Heart left ventricle (tissue), 16 donors: ENCODE data around the gene SBK1. TPM values are rescaled to one million over a fixed set of nuclear protein-coding genes. Genes with fewer than 3 reads are reported as not detected.
A peak's percentile ranks its signal among the peaks of the same experiment; 100 is the strongest.

Experiments
- ATAC-seq, 4 donors: fragments of 200-7000 bp; cut with Tn5 transposase; one replicate each; pipeline ENCODE4 v1.9.1; 2020 to 2022; ENCODE audit warnings: moderate library complexity in 4 of 4, mild to moderate bottlenecking in 3 of 4, moderate number of reproducible peaks in 1 of 4
- DNase-seq, 5 donors: peaks; one replicate each; pipeline ENCODE4 v3.0.0-alpha.2; 2020
- H3K27ac ChIP-seq, 12 donors: fragments of 200-600 bp; sonication (generic) in 4 of 12; one replicate each; pipeline versions ENCODE4 v1.5.0 to v1.8.0; 2016 to 2022; ENCODE audit warnings: mild to moderate bottlenecking in 2 of 12
- H3K27me3 ChIP-seq, 9 donors: fragments of 200-600 bp; sonication (generic) in 2 of 9; one replicate each; pipeline versions ENCODE4 v1.5.1 to v1.8.0; 2016 to 2022; ENCODE audit warnings: mild to moderate bottlenecking in 3 of 9
- H3K36me3 ChIP-seq, 9 donors: fragments of 200-600 bp; sonication (generic) in 2 of 9; one replicate each; pipeline versions ENCODE4 v1.5.0 to v1.8.0; 2018 to 2022; ENCODE audit warnings: mild to moderate bottlenecking in 2 of 9
- H3K4me1 ChIP-seq, 12 donors: fragments of 200-600 bp; sonication (generic) in 4 of 12; one replicate each; pipeline versions ENCODE4 v1.5.0 to v1.8.0; 2016 to 2022; ENCODE audit warnings: mild to moderate bottlenecking in 3 of 12
- H3K4me3 ChIP-seq, 12 donors: fragments of 200-600 bp; sonication (generic) in 4 of 12; one replicate each; pipeline versions ENCODE4 v1.5.0 to v1.8.0; 2017 to 2022; ENCODE audit warnings: mild to moderate bottlenecking in 9 of 12, moderate library complexity in 4 of 12
- H3K9me3 ChIP-seq, 12 donors: fragments of 200-600 bp; sonication (generic) in 4 of 12; one replicate each; pipeline versions ENCODE4 v1.5.0 to v1.8.0; 2016 to 2022; ENCODE audit warnings: mild to moderate bottlenecking in 1 of 12
- CTCF ChIP-seq, 12 donors: fragments of 200-600 bp; sonication (generic) in 4 of 12; IDR thresholded peaks; one replicate each; pipeline versions ENCODE4 v1.5.0 to v1.8.0; 2018 to 2022; ENCODE audit warnings: antibody characterized with exemption in 12 of 12, mild to moderate bottlenecking in 5 of 12
- POLR2A ChIP-seq, 2 donors: fragments of 450-650 bp; IDR thresholded peaks; one replicate each; pipeline ENCODE4 v1.6.1; 2017; ENCODE audit warnings: antibody characterized with exemption in 2 of 2, mild to moderate bottlenecking in 2 of 2, moderate library complexity in 2 of 2
- WGBS, 4 donors: extraction: QIAGEN DNeasy Blood & Tissue Kit in 2 of 4; methylation state at CpG; one replicate each; pipeline versions ENCODE4 v1.1.5 to v1.1.7; 2013 to 2018; 5-methylcytosine and 5-hydroxymethylcytosine counted together
- intact Hi-C, 10 donors: fragments of 100-400 bp; cut with DNase I; formaldehyde crosslinking; loops; one replicate each; pipeline versions ENCODE4 v1.11.1 to v1.14.2; 2022
- polyA plus RNA-seq, 2 donors: library from polyadenylated mRNA; stranded (reverse); fragments of 200-250 nt; gene quantifications; one replicate each; pipeline ENCODE4 v1.2.3, GENCODE V29; 2013
- total RNA-seq, 9 donors: library from RNA; depleted of rRNA in 2 of 9; stranded (reverse); fragments of >200 nt in 2 of 9; fragmentation: NEBNext Ultra II Directional in 3 of 9; extraction: Animal tissue kit (Norgen Biotek cat#: 25700) in 3 of 9; gene quantifications; one replicate each; pipeline versions ENCODE4 v1.1.0 to v1.2.4, GENCODE V29; 2016 to 2023
- donor health status: ischemic (EF 13 %, LVEDD 7.1; RV severe dilation, severe dysfunction).
- donor health status: healthy with polysubstance abuse.
- donor health status: DM: no; HTN: yes; CAD: no.
- donor health status: DM: no; HTN: no; CAD: no.
- donor health status: ischemic (EF 25% LVEDD 6.9; RV normal size, moderate dysfunction).
- donor health status: ischemic (EF 25% LVEDD 5.7; RV mildly dilated, moderate dysfunction).
- donor health status: healthy.
- donor health status: DM: yes; HTN: yes; CAD: no.
- donor health status: ischemic (EF 35%, LVEDD 5.7; RV mildly dilated, moderate dysfunction).
- donor health status: nonischemic (EF 11% LVEDD 7.7; RV severe dilation, severe dysfunction).
- donor health status: DM: yes; HTN: yes; CAD: no.
- donor health status: PGD.
- donor health status: ischemic (EF 29% LVEDD 5.4; RV normal size, mild dysfunction).
- donor health status: nonischemic (EF 23%, LVEDD 6.1; RV moderate dilation, normal function).

The SBK1 gene
- total and polyA plus RNA-seq, 11 donors: 0.69 to 6.1 (median 2.4) TPM

DNA sequence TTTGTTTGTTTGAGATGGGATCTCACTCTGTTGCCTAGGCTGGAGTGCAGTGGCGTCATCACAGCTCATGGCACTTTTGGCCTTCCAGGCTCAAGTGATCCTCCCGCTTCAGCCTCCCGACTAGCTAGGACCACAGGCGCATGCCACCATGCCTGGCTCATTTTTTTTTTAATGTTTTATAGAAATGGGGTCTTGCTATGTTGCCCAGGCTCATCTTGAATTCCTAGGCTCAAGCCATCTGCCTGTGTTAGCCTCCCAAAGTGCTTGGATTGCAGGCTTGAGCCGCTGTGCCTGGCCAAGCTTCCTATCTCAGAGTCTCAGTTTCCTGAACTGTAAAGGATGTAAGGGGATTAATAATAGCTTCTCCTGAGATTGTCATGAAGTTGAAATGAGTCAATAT lies 8.0 kb downstream of the SBK1 start:
- WGBS, 4 donors: 90 to 93% (median 92%) methylated on average over 5 of the region's 5 CpGs
- Histone ChIP-seq H3K27ac (no peak overlapping the region), H3K4me1 (peaks cover 0 to 10% (median 1%) of the 10 kb centered on the region in 12 donors), H3K4me3 (no peak overlapping the region), H3K36me3 (no peaks in the 10 kb centered on the region), H3K9me3 (no peaks in the 10 kb centered on the region), H3K27me3 (no peaks in the 10 kb centered on the region)
- ATAC-seq: no peak
- intact Hi-C loops: no loop called here
- TF ChIP-seq CTCF (IDR thresholded peaks at IDR 0.05): no peak
- TF ChIP-seq POLR2A (IDR thresholded peaks at IDR 0.05): no peak
- no peak for DNase-seq

- H3K27ac ChIP-seq: no peak overlapping the region
- intact Hi-C loops: no loop called here
- DNase-seq: peak in 2 of 5 donors; percentile 43 to 48
- TF ChIP-seq CTCF (IDR thresholded peaks at IDR 0.05) (no peak), POLR2A (IDR thresholded peaks at IDR 0.05) (no peak)
- ATAC-seq: peak; percentile 82 to 91 (median 87)
- no peak overlapping the region for H3K4me3 ChIP-seq
- H3K27me3 ChIP-seq: no peaks in the 10 kb centered on the region
- WGBS, 4 donors: 46 to 66% (median 55%) methylated on average over 6 of the region's 6 CpGs
- H3K9me3 ChIP-seq: no peaks in the 10 kb centered on the region
- no peaks in the 10 kb centered on the region for H3K36me3 ChIP-seq
- peaks cover 0 to 10% (median 1%) of the 10 kb centered on the region in 12 donors for H3K4me1 ChIP-seq
Measured at GRCh38 chr16:28301154-28301553, 8.8 kb downstream of the SBK1 start.

DNA sequence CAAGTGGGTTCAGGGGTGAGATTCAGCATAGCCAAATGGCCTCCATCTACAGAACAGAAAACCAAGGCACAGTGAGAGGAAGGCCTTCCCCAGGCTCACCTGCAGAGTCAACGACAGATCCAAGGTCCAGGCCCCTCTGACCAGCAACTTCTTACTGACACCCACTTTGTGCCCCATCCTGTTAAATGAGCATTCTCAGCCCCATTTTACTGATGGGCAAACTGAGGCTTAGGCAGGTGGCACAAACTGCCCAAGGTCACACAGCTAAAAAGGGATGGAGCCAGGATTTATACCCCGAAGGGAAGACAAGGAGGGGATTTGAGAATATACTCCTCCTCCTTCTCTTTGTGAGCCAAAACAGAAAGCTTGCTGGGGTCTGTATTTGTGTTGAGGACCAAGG lies 9.3 kb downstream of the SBK1 start:
- intact Hi-C loops: no loop called here
- ATAC-seq (no peak), DNase-seq (no peak)
- Histone ChIP-seq H3K27ac (no peak overlapping the region), H3K4me1 (peaks cover 0 to 10% (median 1%) of the 10 kb centered on the region in 12 donors), H3K27me3 (no peaks in the 10 kb centered on the region), H3K9me3 (no peaks in the 10 kb centered on the region), H3K4me3 (no peak overlapping the region), H3K36me3 (no peaks in the 10 kb centered on the region)
- WGBS, 4 donors: 83 to 91% (median 89%) methylated on average over 2 of the region's 2 CpGs
- TF ChIP-seq POLR2A (IDR thresholded peaks at IDR 0.05) (no peak), CTCF (IDR thresholded peaks at IDR 0.05) (no peak)

DNA sequence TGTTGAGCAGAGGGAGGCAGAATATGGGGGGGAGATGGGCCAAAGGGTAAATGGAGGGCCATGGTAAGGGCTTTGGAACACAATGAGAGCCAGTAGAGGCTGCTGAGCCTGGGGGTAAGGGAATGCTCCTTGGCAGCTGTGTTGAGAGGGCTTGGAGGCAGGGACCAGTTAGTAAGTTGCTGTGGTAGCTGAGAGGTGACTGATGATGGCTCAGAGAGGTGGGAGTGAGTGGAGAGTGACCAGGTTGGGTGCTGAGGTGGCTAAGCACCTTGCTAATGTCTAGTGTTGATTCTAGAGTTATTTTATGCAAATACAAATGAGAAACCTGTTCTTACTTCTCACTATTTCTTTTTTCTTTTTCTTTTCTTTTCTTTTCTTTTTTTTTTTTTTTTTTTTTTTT lies 10.8 kb downstream of the SBK1 start:
- Histone ChIP-seq H3K27ac (no peak overlapping the region), H3K27me3 (no peaks in the 10 kb centered on the region), H3K4me1 (peaks cover 0 to 10% (median 1%) of the 10 kb centered on the region in 12 donors), H3K4me3 (no peak overlapping the region), H3K36me3 (no peaks in the 10 kb centered on the region), H3K9me3 (no peaks in the 10 kb centered on the region)
- intact Hi-C loops: no loop called here
- TF ChIP-seq POLR2A (IDR thresholded peaks at IDR 0.05) (no peak), CTCF (IDR thresholded peaks at IDR 0.05) (no peak)
- ATAC-seq (no peak), DNase-seq (no peak)
